ENCODE measurements around the gene UIMC1. TPM values are rescaled to one million over a fixed set of nuclear protein-coding genes. Genes with fewer than 3 reads are reported as not detected.
A peak's percentile ranks its signal among the peaks of the same experiment; 100 is the strongest.
"Not testable (repeated sequence)": the region's sequence is repeated elsewhere in the genome, so short reads cannot be mapped to it uniquely, and the experiment has no call there.

Gene UIMC1
- total RNA-seq, 1 experiment from 2014 or later = 14.9 TPM

DNA sequence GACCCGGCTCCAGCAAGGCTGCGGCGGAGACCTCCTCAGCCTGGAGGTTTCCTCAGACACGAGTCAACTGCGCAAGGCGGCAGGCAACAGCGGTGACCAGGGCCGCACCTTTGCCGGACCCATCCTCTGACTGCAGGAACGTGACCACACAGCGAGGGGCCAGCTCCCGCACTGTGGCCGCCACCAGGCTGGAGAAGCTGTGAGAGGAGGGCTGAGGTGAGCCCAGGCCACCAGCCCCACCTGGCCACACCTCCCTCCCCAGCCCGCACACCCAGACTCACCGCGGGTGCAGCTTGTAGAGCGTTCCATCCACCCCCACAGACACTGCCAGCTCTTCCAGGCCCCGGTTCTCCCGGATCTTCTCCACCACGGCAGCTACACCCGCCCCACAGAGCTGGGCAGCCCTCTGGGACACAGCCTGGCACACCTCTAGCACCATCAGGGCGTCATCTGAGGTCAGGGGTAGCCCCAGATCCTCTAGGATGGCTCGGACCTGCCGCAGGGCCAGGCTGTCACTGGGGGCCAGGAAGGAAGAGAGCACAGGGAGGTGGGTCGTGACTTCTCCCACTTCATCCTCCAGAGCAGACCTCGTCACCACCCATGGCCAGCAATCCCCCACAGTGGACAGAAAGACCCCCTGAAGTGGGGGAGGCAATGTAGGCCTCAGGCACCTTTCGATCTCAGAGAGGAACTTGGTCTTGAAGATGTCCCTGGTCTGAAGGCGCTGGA, 125.4 kb downstream of the UIMC1 start:
- in situ Hi-C loops (cut with HindIII; ENCODE audit: low pct_unique_long_range_greater_than_20kb, low sequenced_read_pairs) = no loop called here
- no peak for DNase-seq (ENCODE audit: low read depth, low spot score)

DNA sequence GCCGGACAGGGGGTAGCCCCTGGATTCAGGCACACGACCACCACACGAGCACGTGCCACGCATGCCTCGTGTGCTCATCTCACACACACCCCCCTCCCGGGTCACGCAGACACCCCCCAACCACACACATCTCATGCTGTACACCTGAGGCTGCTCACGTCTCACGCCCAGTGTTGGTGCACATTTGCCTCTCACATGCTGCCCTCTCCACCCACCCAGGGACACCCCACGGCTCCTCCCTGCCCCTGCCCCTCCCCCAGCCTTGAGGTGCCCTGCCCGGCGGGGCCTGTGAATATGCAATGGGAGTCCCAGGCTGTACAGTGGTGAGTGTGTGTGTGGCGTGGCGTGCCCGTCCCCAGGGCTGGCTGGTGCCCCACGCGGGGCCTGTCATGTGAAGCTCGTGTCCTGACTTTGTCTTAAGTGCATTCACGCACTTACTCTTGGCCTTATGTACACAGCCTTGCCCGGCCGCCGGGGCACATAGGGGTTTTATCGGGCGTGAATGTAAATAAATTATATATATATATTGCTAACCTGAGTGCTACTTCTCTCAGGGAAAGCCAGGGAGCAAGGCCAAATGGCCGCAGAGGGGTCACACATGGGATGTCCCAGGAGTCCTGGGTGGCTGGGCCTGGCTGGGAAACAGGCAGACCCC, 126.1 kb downstream of the UIMC1 start:
- no peak for DNase-seq (ENCODE audit: low read depth, low spot score)
- in situ Hi-C loops (cut with HindIII; ENCODE audit: low pct_unique_long_range_greater_than_20kb, low sequenced_read_pairs) = no loop called here

DNA sequence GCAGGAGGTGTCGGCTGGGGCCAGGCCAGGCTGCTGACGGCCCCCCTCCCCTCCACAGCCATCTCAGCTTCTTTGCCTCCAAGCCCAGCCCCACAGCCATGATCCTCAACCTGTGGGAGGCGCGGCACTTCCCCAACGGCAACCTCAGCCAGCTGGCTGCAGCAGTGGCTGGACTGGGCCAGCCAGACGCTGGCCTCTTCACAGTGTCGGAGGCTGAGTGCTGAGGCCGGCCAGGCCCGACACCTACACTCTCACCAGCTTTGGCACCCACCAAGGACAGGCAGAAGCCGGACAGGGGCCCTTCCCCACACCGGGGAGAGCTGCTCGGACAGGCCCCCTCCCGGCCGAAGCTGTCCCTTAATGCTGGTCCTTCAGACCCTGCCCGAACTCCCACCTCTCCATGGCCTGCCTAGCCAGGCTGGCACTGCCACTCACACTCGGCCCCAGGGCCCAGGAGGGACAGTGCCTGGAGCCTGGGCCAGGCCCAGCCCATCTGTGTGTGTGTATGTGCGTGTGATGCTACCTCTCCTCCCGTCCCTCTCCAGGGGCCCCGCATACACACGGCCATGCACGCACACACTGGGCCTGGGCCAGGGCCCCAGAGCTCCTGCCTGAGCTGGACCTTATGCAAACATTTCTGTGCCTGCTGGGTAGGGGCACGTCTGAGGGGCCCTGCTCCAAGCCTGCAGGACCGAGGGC, 126.8 kb downstream of the UIMC1 start:
- in situ Hi-C loops (cut with HindIII; ENCODE audit: low pct_unique_long_range_greater_than_20kb, low sequenced_read_pairs) = no loop called here

DNA sequence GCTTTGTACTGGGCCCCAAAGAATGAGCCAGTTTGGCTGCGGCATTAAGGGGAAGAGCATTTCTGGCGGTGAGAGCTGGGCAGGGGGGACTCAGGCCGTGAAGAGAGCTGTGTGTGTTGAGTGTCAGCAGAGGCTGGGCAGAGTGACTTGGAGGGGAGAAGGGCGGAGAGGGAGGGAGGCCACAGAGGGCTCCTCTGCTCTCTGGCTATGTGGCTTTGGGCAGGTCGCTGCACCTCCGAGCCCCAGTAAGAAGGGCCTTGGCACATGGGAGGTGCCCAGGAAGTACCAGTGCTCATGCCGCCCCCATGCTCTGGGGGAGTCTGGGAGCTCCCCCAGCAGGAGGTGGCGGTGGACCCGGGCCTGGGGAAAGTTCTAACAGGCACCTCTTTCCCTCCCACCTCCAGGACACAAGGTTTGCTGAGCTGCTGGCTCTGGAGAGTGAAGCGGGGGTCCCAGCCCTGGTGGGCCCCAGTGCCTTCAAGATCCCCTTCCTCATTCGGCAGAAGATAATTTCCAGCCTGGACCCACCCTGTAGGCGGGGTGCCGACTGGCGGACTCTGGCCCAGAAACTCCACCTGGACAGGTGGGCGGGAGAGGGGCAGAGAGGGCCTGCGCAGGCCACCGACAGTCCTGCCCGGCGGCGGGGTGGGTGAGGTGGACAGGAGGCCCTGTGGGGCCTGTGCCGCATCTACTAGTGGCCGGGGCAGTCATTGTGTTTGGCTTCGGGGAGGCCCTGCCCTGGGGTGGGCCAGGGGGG, 127.5 kb downstream of the UIMC1 start:
- in situ Hi-C loops (cut with HindIII; ENCODE audit: low pct_unique_long_range_greater_than_20kb, low sequenced_read_pairs) = no loop called here
- no peak for DNase-seq (ENCODE audit: low read depth, low spot score)

More for the DNA sequence above, 126.8 kb downstream of the UIMC1 start:
- DNase-seq (ENCODE audit: low read depth, low spot score) = no peak

- DNase-seq (ENCODE audit: low read depth, low spot score) = no peak
- in situ Hi-C loops (cut with HindIII; ENCODE audit: low pct_unique_long_range_greater_than_20kb, low sequenced_read_pairs) = no loop called here
Observed at GRCh38 chr5:176878463-176878862, 128.1 kb downstream of the UIMC1 start.

DNA sequence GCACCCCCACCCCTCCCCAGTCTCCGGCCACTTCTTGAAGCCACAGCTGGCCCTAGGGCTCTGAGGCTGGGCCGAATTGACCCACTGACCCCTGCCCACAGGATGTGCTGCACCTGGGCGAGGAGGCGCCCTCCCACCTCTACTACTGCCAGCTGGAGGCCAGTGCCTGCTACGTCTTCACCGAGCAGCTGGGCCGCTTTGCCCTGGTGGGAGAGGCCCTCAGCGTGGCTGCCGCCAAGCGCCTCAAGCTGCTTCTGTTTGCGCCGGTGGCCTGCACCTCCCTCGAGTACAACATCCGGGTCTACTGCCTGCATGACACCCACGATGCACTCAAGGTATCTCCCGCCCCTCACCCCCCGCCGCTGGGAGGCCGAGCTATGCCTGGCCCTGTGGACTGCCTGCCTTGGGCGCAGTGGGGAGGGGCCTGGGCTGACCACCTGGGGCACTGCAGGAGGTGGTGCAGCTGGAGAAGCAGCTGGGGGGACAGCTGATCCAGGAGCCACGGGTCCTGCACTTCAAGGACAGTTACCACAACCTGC, 128.7 kb downstream of the UIMC1 start:
- in situ Hi-C loops (cut with HindIII; ENCODE audit: low pct_unique_long_range_greater_than_20kb, low sequenced_read_pairs) = no loop called here
- DNase-seq (ENCODE audit: low read depth, low spot score) = no peak

- in situ Hi-C loops (cut with HindIII; ENCODE audit: low pct_unique_long_range_greater_than_20kb, low sequenced_read_pairs) = no loop called here
- DNase-seq (ENCODE audit: low read depth, low spot score) = no peak
Observed at GRCh38 chr5:176876506-176877431, 129.8 kb downstream of the UIMC1 start.

DNA sequence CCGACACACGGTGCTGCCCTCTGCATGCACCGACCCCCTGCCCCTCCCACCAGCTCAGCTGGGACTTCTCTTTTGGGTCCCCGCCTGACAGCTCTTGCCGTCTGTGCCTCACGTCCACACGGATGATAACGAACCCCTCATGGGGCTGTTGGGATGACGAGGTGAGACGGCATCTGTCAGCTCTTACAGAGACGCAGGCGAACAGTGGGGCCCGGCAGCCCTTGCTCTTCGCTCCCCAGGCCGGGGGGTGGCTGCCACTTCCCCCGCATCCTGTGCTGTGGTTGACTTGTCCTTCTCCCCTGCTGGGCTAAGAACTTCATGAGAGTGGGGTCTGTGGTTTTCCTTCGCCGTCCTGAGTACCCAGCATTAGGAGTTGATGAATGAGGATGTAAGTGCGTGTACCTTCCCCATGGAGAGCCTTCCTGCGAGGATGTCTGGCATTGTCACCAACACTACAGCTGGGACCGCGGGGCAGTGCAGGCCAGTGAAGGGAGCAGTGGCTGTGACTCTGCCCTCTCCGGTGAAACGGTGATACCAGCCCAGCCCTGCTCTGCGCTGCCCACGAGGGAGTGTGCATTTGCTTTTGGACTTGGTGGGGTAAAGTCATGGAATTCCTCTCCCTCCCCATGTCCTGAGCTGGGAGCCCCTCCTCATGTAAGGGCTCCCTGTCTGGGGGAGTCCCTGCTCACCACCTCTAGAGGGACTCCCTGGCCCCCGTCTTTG, 130.6 kb downstream of the UIMC1 start:
- in situ Hi-C loops (cut with HindIII; ENCODE audit: low pct_unique_long_range_greater_than_20kb, low sequenced_read_pairs) = no loop called here
- no peak for DNase-seq (ENCODE audit: low read depth, low spot score)

DNA sequence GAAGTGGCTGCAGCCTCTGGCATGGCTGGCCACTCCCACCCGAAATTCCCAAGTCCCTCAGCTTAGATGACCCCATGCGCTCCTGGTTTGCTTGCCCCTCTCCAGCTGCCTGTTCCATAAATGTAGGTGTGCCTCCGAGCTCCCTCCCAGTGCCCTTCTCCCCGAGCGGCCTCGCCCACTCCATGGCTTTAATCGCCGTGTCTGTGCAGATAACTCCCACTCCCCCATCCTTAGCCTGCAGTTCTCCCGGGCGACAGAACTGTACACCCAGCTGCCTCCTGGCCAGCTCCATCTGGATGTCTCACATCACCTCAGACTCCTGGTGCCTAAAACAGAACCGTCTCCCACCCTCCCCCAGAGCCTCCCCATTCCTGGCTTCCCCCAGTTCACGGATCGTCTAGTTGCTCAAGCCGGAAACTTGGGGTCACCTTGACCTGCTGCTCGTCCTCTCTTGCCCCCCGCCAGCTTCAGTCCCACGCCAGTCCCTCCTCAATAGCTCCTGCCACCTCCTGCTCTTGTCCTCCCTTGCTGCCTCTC, 131.5 kb downstream of the UIMC1 start:
- in situ Hi-C loops (cut with HindIII; ENCODE audit: low pct_unique_long_range_greater_than_20kb, low sequenced_read_pairs) = no loop called here
- no peak for DNase-seq (ENCODE audit: low read depth, low spot score)

DNA sequence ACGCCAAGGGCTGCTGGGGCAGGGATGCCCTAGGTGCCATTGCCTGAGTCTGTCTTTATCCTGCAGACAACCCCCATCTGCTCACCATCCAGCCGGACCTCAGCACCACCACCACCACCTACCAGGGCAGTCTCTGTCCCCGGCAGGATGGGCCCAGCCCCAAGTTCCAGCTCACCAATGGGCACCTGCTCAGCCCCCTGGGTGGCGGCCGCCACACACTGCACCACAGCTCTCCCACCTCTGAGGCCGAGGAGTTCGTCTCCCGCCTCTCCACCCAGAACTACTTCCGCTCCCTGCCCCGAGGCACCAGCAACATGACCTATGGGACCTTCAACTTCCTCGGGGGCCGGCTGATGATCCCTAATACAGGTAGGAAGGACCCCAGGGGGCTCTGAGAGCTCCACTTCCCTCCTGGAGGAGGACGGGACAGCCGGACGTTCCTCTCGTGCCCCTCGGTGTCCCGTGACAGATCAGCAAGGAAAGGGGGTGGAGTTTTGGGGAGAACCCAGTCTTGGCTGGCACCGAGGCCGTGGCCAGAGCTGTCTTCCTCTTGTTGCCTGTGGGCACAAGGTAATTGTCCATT, 132.3 kb downstream of the UIMC1 start:
- in situ Hi-C loops (cut with HindIII; ENCODE audit: low pct_unique_long_range_greater_than_20kb, low sequenced_read_pairs) = no loop called here
- DNase-seq (ENCODE audit: low read depth, low spot score) = no peak

DNA sequence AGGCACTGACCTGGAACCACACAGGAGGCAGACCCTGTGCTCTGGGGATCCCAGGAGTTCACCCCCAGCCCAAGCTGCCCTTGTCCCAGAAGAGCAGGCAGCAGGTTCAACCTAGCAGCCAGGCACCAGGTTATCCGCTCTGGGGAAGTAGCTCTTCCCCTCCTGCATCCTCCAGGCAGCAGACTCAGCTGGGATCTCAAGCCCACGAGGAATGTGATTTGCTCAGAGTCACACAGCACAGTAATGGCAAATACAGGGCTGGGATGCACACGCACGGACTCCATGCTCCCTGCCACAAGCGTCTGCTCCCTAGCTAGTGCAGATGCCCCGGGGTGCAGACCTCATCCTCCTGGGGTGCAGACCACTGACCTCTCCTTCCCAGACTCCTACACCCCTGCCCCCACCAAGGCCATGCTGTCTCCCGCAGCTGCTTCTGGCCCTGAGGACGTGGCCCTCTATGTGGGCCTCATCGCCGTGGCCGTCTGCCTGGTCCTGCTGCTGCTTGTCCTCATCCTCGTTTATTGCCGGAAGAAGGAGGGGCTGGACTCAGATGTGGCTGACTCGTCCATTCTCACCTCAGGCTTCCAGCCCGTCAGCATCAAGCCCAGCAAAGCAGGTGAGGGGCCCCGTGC, 132.9 kb downstream of the UIMC1 start:
- DNase-seq (ENCODE audit: low read depth, low spot score) = no peak
- in situ Hi-C loops (cut with HindIII; ENCODE audit: low pct_unique_long_range_greater_than_20kb, low sequenced_read_pairs) = no loop called here

DNA sequence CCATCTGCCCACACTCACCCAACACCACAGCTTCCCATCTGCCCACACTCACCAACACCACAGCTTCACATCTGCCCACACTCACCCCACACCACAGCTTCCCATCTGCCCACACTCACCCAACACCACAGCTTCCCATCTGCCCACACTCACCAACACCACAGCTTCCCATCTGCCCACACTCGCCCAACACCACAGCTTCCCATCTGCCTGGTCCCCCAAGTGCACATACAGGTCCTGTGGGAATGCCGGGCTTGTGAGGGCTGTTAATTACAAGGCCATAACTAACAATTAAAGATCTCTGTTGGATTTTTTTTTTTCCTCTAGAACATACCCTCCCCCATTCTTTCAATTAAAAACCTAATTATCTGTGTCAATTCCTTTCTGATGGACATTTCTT, 133.6 kb downstream of the UIMC1 start:
- in situ Hi-C loops (cut with HindIII; ENCODE audit: low pct_unique_long_range_greater_than_20kb, low sequenced_read_pairs); DNase-seq (ENCODE audit: low read depth, low spot score): not testable (repeated sequence)

GRCh38 chr5:176872586-176872985, 134.0 kb downstream of the UIMC1 start:
- in situ Hi-C loops (cut with HindIII; ENCODE audit: low pct_unique_long_range_greater_than_20kb, low sequenced_read_pairs); DNase-seq (ENCODE audit: low read depth, low spot score): not testable (repeated sequence)

DNA sequence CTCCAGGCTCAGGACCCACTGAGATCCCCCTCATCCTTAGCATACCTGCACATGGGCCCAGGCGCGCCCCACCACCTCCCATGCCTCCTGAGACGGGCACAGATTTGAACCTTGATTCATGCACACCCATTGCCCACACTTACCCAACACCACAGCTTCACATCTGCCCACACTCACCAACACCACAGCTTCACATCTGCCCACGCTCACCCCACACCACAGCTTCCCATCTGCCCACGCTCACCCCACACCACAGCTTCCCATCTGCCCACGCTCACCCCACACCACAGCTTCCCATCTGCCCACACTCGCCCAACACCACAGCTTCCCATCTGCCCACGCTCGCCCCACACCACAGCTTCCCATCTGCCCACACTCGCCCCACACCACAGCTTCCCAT, 135.9 kb downstream of the UIMC1 start:
- DNase-seq (ENCODE audit: low read depth, low spot score); in situ Hi-C loops (cut with HindIII; ENCODE audit: low pct_unique_long_range_greater_than_20kb, low sequenced_read_pairs): not testable (repeated sequence)

- in situ Hi-C loops (cut with HindIII; ENCODE audit: low pct_unique_long_range_greater_than_20kb, low sequenced_read_pairs) = no loop called here
- DNase-seq (ENCODE audit: low read depth, low spot score) = peak; percentile 72
Observed at GRCh38 chr5:176870110-176870591, 136.4 kb downstream of the UIMC1 start.

All from SK-MEL-5 (cell line).